Testis (tissue), 2 donors: Measurements from ENCODE around the gene ZBTB17.

ENCODE experiments used
- CTCF ChIP-seq, 3 experiments: fragments of 450-650 bp in 2 of 3; fragments of 200-600 bp in 1 of 3; sonication (generic) in 1 of 3; IDR thresholded peaks; one replicate each; pipeline ENCODE4 v1.5.1; 2016 to 2019; ENCODE audit warnings: antibody characterized with exemption in 3 of 3, mild to moderate bottlenecking in 2 of 3, moderate library complexity in 1 of 3
- POLR2A ChIP-seq: fragments of 450-650 bp; IDR thresholded peaks from one replicate; pipeline ENCODE4 v1.6.1; 2017; ENCODE audit warnings: antibody characterized with exemption, mild to moderate bottlenecking, moderate library complexity

DNA sequence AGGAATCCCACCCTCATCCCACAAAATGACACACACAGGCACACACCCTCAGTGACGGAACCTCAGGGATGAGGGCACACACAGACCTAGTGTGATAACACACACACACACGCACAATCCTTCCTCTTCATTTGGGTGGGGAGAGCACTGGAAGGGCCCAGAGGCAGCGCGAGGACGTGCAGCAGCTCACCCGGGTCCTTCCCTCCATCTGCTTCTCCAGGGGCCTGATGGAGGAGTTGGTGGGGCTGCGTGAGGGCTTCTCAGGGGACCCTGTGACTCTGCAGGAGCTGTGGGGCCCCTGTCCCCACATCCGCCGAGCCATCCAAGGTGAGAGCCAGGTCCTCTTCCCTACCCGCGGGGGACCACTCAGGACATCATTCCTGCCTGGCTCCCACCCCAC is 46.5 kb upstream of the ZBTB17 start:
- TF ChIP-seq CTCF (IDR thresholded peaks at IDR 0.05) (no peak), POLR2A (no peak)
